ENCODE data around the gene TAC4.

The TAC4 gene

DNA sequence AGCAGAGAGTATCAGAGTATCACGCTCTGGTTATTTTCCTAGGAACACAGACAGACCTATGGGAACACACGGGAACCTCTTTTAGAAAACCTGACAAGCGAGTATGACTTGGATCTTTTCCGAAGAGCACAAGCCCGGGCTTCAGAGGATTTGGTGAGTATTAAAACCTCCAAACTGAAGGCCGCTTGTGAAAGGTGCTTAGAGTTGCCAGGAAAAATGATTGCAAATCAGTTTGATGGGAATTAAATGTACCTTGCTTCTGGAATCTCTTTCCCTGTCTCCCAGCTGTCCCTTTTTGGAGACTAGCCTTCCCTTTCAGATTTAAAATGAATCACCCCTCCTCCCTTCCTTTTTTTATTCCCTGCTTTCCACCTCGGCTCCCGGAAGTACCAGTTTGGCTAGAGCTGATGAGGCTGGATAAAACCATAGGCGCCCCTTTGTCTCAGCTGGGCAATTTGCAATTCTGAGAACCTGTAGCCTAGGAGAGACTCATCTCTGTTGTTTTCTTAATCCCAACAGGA lies 32.0 kb downstream of the TAC4 start:
- H3K79me2 ChIP-seq (ENCODE audit: insufficient read depth, low read length): peaks cover 31% of the 10 kb centered on the region
- H3K9ac ChIP-seq (ENCODE audit: low read depth, low read length): no peak overlapping the region
- peaks cover 36% of the 10 kb centered on the region for H4K20me1 ChIP-seq (ENCODE audit: insufficient read depth, low read length)
- no peaks in the 10 kb centered on the region for H3K9me3 ChIP-seq (ENCODE audit: insufficient read depth, low read length, severe bottlenecking)
- no peak overlapping the region for H2AFZ ChIP-seq (ENCODE audit: low read depth, low read length)
- DNase-seq (no peak), ATAC-seq (ENCODE audit: insufficient read depth, low read depth) (no peak)
- no peak overlapping the region for H3K4me2 ChIP-seq (ENCODE audit: insufficient read depth, low read length)
- H3K27ac ChIP-seq (ENCODE audit: low read length): no peak overlapping the region
- no peak overlapping the region for H3K4me3 ChIP-seq (ENCODE audit: low read depth in 1 of 2, low read length in 2 of 2)
- TF ChIP-seq CTCF (IDR thresholded peaks at IDR 0.05; ENCODE audit: borderline replicate concordance, extremely low read depth, low read length, poor library complexity, severe bottlenecking) (no peak), EZH2 (IDR thresholded peaks at IDR 0.05; ENCODE audit: borderline replicate concordance, low read depth, low read length, severe bottlenecking) (no peak)
- H3K27me3 ChIP-seq (ENCODE audit: insufficient read depth, low read length, poor library complexity): no peaks in the 10 kb centered on the region
- H3K4me1 ChIP-seq (ENCODE audit: insufficient read depth, low read length): peaks cover 21% of the 10 kb centered on the region
- peaks cover 93% of the 10 kb centered on the region for H3K36me3 ChIP-seq (ENCODE audit: insufficient read depth, low read length)

DNA sequence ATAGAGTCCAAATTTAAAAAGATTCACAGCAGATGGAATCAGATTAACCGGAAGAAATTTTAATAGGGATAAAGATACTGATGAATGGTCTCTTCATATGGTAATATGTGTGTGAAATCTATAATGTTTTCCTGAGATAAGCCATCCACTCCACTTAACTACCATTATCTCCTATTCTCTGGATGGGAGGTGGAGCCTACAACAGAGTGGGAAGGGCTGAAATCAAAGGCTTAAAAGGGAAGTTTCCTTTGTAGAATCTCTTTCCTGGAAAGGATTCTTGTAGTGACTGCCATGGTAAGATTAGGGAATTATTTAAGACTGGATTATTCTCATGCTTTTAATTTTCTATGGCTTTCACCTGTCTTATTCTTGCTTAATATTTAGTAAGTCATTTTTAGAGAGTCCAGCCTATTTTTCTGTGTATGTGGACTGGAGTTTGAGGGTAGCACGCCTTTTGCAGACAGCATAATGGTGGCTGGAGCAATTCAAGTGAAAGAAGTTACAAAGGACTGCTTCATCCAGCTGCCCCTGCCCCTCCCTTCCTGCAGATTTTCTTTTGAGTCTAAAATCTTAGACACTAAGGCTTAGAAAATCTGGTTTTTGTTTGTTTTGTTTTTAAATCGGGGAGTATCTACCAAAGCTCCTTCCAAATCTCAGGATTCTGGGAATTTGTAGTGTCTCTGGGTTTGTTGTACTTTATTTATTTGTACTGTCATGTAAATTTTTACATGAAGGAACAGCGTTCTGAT lies 32.9 kb downstream of the TAC4 start:
- no peak overlapping the region for H2AFZ ChIP-seq (ENCODE audit: low read depth, low read length)
- H4K20me1 ChIP-seq (ENCODE audit: insufficient read depth, low read length): peaks cover 31% of the 10 kb centered on the region
- no peak overlapping the region for H3K27ac ChIP-seq (ENCODE audit: low read length)
- H3K9ac ChIP-seq (ENCODE audit: low read depth, low read length): no peak overlapping the region
- no peak overlapping the region for H3K4me2 ChIP-seq (ENCODE audit: insufficient read depth, low read length)
- peaks cover 90% of the 10 kb centered on the region for H3K36me3 ChIP-seq (ENCODE audit: insufficient read depth, low read length)
- H3K9me3 ChIP-seq (ENCODE audit: insufficient read depth, low read length, severe bottlenecking): no peaks in the 10 kb centered on the region
- H3K4me1 ChIP-seq (ENCODE audit: insufficient read depth, low read length): peaks cover 21% of the 10 kb centered on the region
- TF ChIP-seq EZH2 (IDR thresholded peaks at IDR 0.05; ENCODE audit: borderline replicate concordance, low read depth, low read length, severe bottlenecking) (no peak), CTCF (IDR thresholded peaks at IDR 0.05; ENCODE audit: borderline replicate concordance, extremely low read depth, low read length, poor library complexity, severe bottlenecking) (no peak)
- no peaks in the 10 kb centered on the region for H3K27me3 ChIP-seq (ENCODE audit: insufficient read depth, low read length, poor library complexity)
- no peak overlapping the region for H3K4me3 ChIP-seq (ENCODE audit: low read depth in 1 of 2, low read length in 2 of 2)
- no peak for DNase-seq
- ATAC-seq (ENCODE audit: insufficient read depth, low read depth): no peak
- H3K79me2 ChIP-seq (ENCODE audit: insufficient read depth, low read length): peaks cover 36% of the 10 kb centered on the region

DNA sequence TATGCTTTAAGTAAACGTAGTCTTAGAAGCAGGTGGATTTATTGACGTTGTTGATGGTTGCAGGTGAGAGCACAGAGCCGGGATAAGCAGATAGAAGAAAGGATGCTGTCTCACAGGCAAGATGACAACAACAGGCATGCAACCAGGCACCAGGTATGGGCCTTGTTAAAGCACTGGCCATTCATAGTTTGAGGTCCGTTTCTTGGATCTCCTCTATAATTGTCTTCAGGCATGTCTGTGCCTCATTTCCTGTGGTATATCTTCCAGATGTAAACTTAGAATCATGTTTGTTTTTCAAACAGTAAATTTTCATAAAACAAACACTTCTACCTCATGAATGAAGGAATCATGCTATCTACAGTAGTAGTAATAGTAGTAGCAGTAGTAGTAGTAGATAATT lies 38.8 kb downstream of the TAC4 start:
- H3K79me2 ChIP-seq (ENCODE audit: insufficient read depth, low read length): peaks cover 68% of the 10 kb centered on the region
- no peak overlapping the region for H3K9ac ChIP-seq (ENCODE audit: low read depth, low read length)
- no peaks in the 10 kb centered on the region for H3K4me1 ChIP-seq (ENCODE audit: insufficient read depth, low read length)
- ATAC-seq (ENCODE audit: insufficient read depth, low read depth) (no peak), DNase-seq (no peak)
- peaks cover 28% of the 10 kb centered on the region; the same call in 1 of the 2 replicates for H4K20me1 ChIP-seq (ENCODE audit: insufficient read depth, low read length)
- no peak overlapping the region for H2AFZ ChIP-seq (ENCODE audit: low read depth, low read length)
- H3K27ac ChIP-seq (ENCODE audit: low read length): no peak overlapping the region
- H3K36me3 ChIP-seq (ENCODE audit: insufficient read depth, low read length): peaks cover 83% of the 10 kb centered on the region
- no peak overlapping the region for H3K4me3 ChIP-seq (ENCODE audit: low read depth in 1 of 2, low read length in 2 of 2)
- TF ChIP-seq EZH2 (IDR thresholded peaks at IDR 0.05; ENCODE audit: borderline replicate concordance, low read depth, low read length, severe bottlenecking) (no peak), CTCF (IDR thresholded peaks at IDR 0.05; ENCODE audit: borderline replicate concordance, extremely low read depth, low read length, poor library complexity, severe bottlenecking) (no peak)
- no peaks in the 10 kb centered on the region for H3K27me3 ChIP-seq (ENCODE audit: insufficient read depth, low read length, poor library complexity)
- H3K4me2 ChIP-seq (ENCODE audit: insufficient read depth, low read length): no peak overlapping the region
- H3K9me3 ChIP-seq (ENCODE audit: insufficient read depth, low read length, severe bottlenecking): no peaks in the 10 kb centered on the region
